Parathyroid adenoma (tissue), 2 donors: ENCODE results near the gene DPF1.

Source experiments
- H2AFZ ChIP-seq: fragments of 300-600 bp; sonication (generic); one replicate; pipeline ENCODE4 v1.7.0; 2017; ENCODE audit warnings: antibody characterized with exemption, mild to moderate bottlenecking
- H3K27ac ChIP-seq: fragments of 300-600 bp; sonication (generic); one replicate; pipeline ENCODE4 v1.7.0; 2017
- H3K27me3 ChIP-seq: fragments of 300-600 bp; sonication (generic); one replicate; pipeline ENCODE4 v1.7.0; 2017; ENCODE audit warnings: low read length; ENCODE audit not compliant: control insufficient read depth, insufficient read depth
- H3K36me3 ChIP-seq: fragments of 300-600 bp; sonication (generic); one replicate; pipeline ENCODE4 v1.7.0; 2017; ENCODE audit warnings: low read length; ENCODE audit not compliant: control insufficient read depth, insufficient read depth
- H3K4me1 ChIP-seq: fragments of 300-600 bp; sonication (generic); one replicate; pipeline ENCODE4 v1.7.0; 2017; ENCODE audit warnings: control low read depth
- H3K4me2 ChIP-seq: fragments of 300-600 bp; sonication (generic); one replicate; pipeline ENCODE4 v1.7.0; 2017; ENCODE audit warnings: low read length
- H3K4me3 ChIP-seq: fragments of 300-600 bp; sonication (generic); one replicate; pipeline ENCODE4 v1.7.0; 2017; ENCODE audit warnings: low read depth, low read length
- H3K79me2 ChIP-seq: fragments of 300-600 bp; sonication (generic); one replicate; pipeline ENCODE4 v1.7.0; 2017; ENCODE audit warnings: control low read depth
- H3K9ac ChIP-seq: fragments of 300-600 bp; sonication (generic); one replicate; pipeline ENCODE4 v1.7.0; 2017; ENCODE audit warnings: mild to moderate bottlenecking
- H3K9me3 ChIP-seq: fragments of 300-600 bp; sonication (generic); one replicate; pipeline ENCODE4 v1.7.0; 2017; ENCODE audit warnings: low read length; ENCODE audit not compliant: control insufficient read depth
- CTCF ChIP-seq: fragments of 300-600 bp; sonication (generic); IDR thresholded peaks from one replicate; pipeline ENCODE4 v1.7.0; 2017; ENCODE audit warnings: antibody characterized with exemption, mild to moderate bottlenecking
- donor health status: primary hyperparathyroidism.

Gene DPF1

GRCh38 chr19:38196948-38197656 lies 26.9 kb downstream of the DPF1 start:
- no peak overlapping the region for H3K9ac ChIP-seq
- no peak overlapping the region for H2AFZ ChIP-seq
- H3K27ac ChIP-seq = no peak overlapping the region
- no peaks in the 10 kb centered on the region for H3K27me3 ChIP-seq
- H3K9me3 ChIP-seq = no peaks in the 10 kb centered on the region
- H3K4me3 ChIP-seq = no peak overlapping the region
- no peak overlapping the region for H3K4me2 ChIP-seq
- H3K36me3 ChIP-seq = no peaks in the 10 kb centered on the region
- peaks cover 3% of the 10 kb centered on the region for H3K79me2 ChIP-seq
- no peak for TF ChIP-seq CTCF
- no peaks in the 10 kb centered on the region for H3K4me1 ChIP-seq

GRCh38 chr19:38196245-38196837 lies 27.7 kb downstream of the DPF1 start:
- Histone ChIP-seq H3K27ac (no peak overlapping the region), H2AFZ (no peak overlapping the region), H3K4me2 (no peak overlapping the region), H3K36me3 (no peaks in the 10 kb centered on the region), H3K27me3 (no peaks in the 10 kb centered on the region), H3K4me1 (no peaks in the 10 kb centered on the region), H3K9me3 (no peaks in the 10 kb centered on the region), H3K79me2 (peaks cover 3% of the 10 kb centered on the region), H3K9ac (no peak overlapping the region), H3K4me3 (no peak overlapping the region)
- TF ChIP-seq CTCF = no peak

- H3K79me2 ChIP-seq = peaks cover 3% of the 10 kb centered on the region
- no peaks in the 10 kb centered on the region for H3K4me1 ChIP-seq
- H3K9ac ChIP-seq = no peak overlapping the region
- no peaks in the 10 kb centered on the region for H3K27me3 ChIP-seq
- TF ChIP-seq CTCF = no peak
- no peaks in the 10 kb centered on the region for H3K9me3 ChIP-seq
- no peak overlapping the region for H3K4me2 ChIP-seq
- no peaks in the 10 kb centered on the region for H3K36me3 ChIP-seq
- H2AFZ ChIP-seq = no peak overlapping the region
- H3K4me3 ChIP-seq = no peak overlapping the region
- H3K27ac ChIP-seq = no peak overlapping the region
Observed at GRCh38 chr19:38195237-38195636, 28.8 kb downstream of the DPF1 start.

- Histone ChIP-seq H3K79me2 (peaks cover 3% of the 10 kb centered on the region), H3K9me3 (no peaks in the 10 kb centered on the region), H3K27ac (no peak overlapping the region), H3K4me3 (no peak overlapping the region), H3K9ac (no peak overlapping the region), H3K36me3 (no peaks in the 10 kb centered on the region), H3K27me3 (no peaks in the 10 kb centered on the region), H3K4me1 (no peaks in the 10 kb centered on the region), H2AFZ (no peak overlapping the region), H3K4me2 (no peak overlapping the region)
- no peak for TF ChIP-seq CTCF
Observed at GRCh38 chr19:38194061-38194701, 29.8 kb downstream of the DPF1 start.
